Liver (tissue), 9 donors: ENCODE results near the gene SH3RF3. TPM values are rescaled to one million over a fixed set of nuclear protein-coding genes. Genes with fewer than 3 reads are reported as not detected.

ENCODE experiments used
- DNase-seq: peaks from one replicate; pipeline ENCODE4 v3.0.0-alpha.2; 2017; ENCODE audit warnings: low spot score
- H3K27ac ChIP-seq, 2 donors: one replicate each; pipeline ENCODE4 v1.7.0; 2013; ENCODE audit warnings: inconsistent platforms in 2 of 2, low read length in 2 of 2, control low read depth in 1 of 2, low read depth in 1 of 2, mild to moderate bottlenecking in 1 of 2
- H3K27me3 ChIP-seq, 4 donors: one replicate each; pipeline versions ENCODE4 v1.6.1 to v1.7.0; 2013; ENCODE audit warnings: low read length in 3 of 4, inconsistent platforms in 1 of 4, mild to moderate bottlenecking in 1 of 4, moderate library complexity in 1 of 4; ENCODE audit not compliant: control insufficient read depth in 4 of 4, insufficient read depth in 4 of 4
- H3K36me3 ChIP-seq, 4 donors: one replicate each; pipeline versions ENCODE4 v1.6.1 to v1.7.0; 2013; ENCODE audit warnings: low read length in 3 of 4, mild to moderate bottlenecking in 3 of 4, low read depth in 1 of 4, moderate library complexity in 1 of 4; ENCODE audit not compliant: control insufficient read depth in 4 of 4, insufficient read depth in 3 of 4
- H3K4me1 ChIP-seq, 4 donors: one replicate each; pipeline versions ENCODE4 v1.6.1 to v1.7.0; 2013; ENCODE audit warnings: low read length in 3 of 4, mild to moderate bottlenecking in 3 of 4, moderate library complexity in 1 of 4; ENCODE audit not compliant: control insufficient read depth in 4 of 4, insufficient read depth in 4 of 4
- H3K4me3 ChIP-seq, 3 donors: one replicate each; pipeline versions ENCODE4 v1.6.1 to v1.7.0; 2013; ENCODE audit warnings: low read length in 3 of 3, control low read depth in 1 of 3, low read depth in 1 of 3, mild to moderate bottlenecking in 1 of 3
- H3K9ac ChIP-seq, 2 donors: one replicate each; pipeline ENCODE4 v1.7.0; 2013; ENCODE audit warnings: low read length in 2 of 2, mild to moderate bottlenecking in 2 of 2, moderate library complexity in 2 of 2, control low read depth in 1 of 2, low read depth in 1 of 2
- H3K9me3 ChIP-seq, 4 donors: one replicate each; pipeline versions ENCODE4 v1.6.1 to v1.7.0; 2013; ENCODE audit warnings: low read length in 3 of 4; ENCODE audit not compliant: control insufficient read depth in 4 of 4
- CTCF ChIP-seq: fragments of 150-350 bp; IDR thresholded peaks from 2 replicates; pipeline ENCODE4 v1.5.1; 2017; ENCODE audit warnings: improper control_type of control experiment, low read depth, low read length; ENCODE audit not compliant: missing input control
- EGR1 ChIP-seq, 2 donors: IDR thresholded peaks; 2 replicates each; pipeline ENCODE4 v1.6.1; 2016 to 2018; ENCODE audit warnings: antibody characterized with exemption in 2 of 2, low read depth in 2 of 2
- FOXA1 ChIP-seq: IDR thresholded peaks from 2 replicates; pipeline ENCODE4 v1.6.1; 2016; ENCODE audit warnings: antibody characterized with exemption
- FOXA2 ChIP-seq: IDR thresholded peaks from 2 replicates; pipeline ENCODE4 v1.6.1; 2016; ENCODE audit warnings: antibody characterized with exemption
- GABPA ChIP-seq, 2 donors: IDR thresholded peaks in 1 of 2; conservative IDR thresholded peaks in 1 of 2; 2 replicates each; pipeline ENCODE4 v1.6.1; 2016; ENCODE audit warnings: antibody characterized with exemption in 2 of 2, mild to moderate bottlenecking in 1 of 2, moderate library complexity in 1 of 2
- HNF4A ChIP-seq, 2 donors: conservative IDR thresholded peaks; 2 replicates each; pipeline ENCODE4 v1.6.1; 2016; ENCODE audit warnings: antibody characterized with exemption in 2 of 2, mild to moderate bottlenecking in 2 of 2
- HNF4G ChIP-seq: IDR thresholded peaks from 2 replicates; pipeline ENCODE4 v1.6.1; 2016; ENCODE audit warnings: antibody characterized with exemption
- JUND ChIP-seq, 2 donors: IDR thresholded peaks; 2 replicates each; pipeline ENCODE4 v1.6.1; 2016; ENCODE audit warnings: antibody characterized with exemption in 2 of 2
- MAX ChIP-seq: IDR thresholded peaks from 2 replicates; pipeline ENCODE4 v1.6.1; 2016; ENCODE audit warnings: antibody characterized with exemption
- NR2F2 ChIP-seq: IDR thresholded peaks from 2 replicates; pipeline ENCODE4 v1.6.1; 2016; ENCODE audit warnings: antibody characterized with exemption
- RAD21 ChIP-seq, 2 donors: IDR thresholded peaks; 2 replicates each; pipeline ENCODE4 v1.6.1; 2016; ENCODE audit warnings: antibody characterized with exemption in 2 of 2, mild to moderate bottlenecking in 2 of 2
- RXRA ChIP-seq, 2 donors: IDR thresholded peaks; 2 replicates each; pipeline ENCODE4 v1.6.1; 2017 to 2018; ENCODE audit warnings: antibody characterized with exemption in 2 of 2, mild to moderate bottlenecking in 1 of 2
- SP1 ChIP-seq: IDR thresholded peaks from 2 replicates; pipeline ENCODE4 v1.6.1; 2018; ENCODE audit warnings: antibody characterized with exemption, mild to moderate bottlenecking
- TAF1 ChIP-seq: conservative IDR thresholded peaks from 2 replicates; pipeline ENCODE4 v1.6.1; 2016; ENCODE audit warnings: antibody characterized with exemption, mild to moderate bottlenecking
- YY1 ChIP-seq: IDR thresholded peaks from 2 replicates; pipeline ENCODE4 v1.6.1; 2016; ENCODE audit warnings: antibody characterized with exemption, mild to moderate bottlenecking
- ZBTB33 ChIP-seq: IDR thresholded peaks from 2 replicates; pipeline ENCODE4 v1.6.1; 2016; ENCODE audit warnings: antibody characterized with exemption
- WGBS: extraction: QIAGEN DNeasy Blood & Tissue Kit; methylation state at CpG from one replicate; pipeline ENCODE4 v1.1.7; 2013; 5-methylcytosine and 5-hydroxymethylcytosine counted together
- polyA plus RNA-seq, 2 donors: library from polyadenylated mRNA; stranded (reverse) in 1 of 2; unstranded in 1 of 2; fragments of 200-250 nt in 1 of 2; fragments of >200 nt in 1 of 2; fragmentation: Nextera tagmentation in 1 of 2; extraction: Ambion mirVana in 1 of 2; gene quantifications; one replicate each; pipeline versions ENCODE4 v1.2.1 to v1.2.3, GENCODE V29; 2013 to 2015
- total RNA-seq, 2 donors: library from RNA; depleted of rRNA; stranded (reverse); fragments of >200 nt; gene quantifications; one replicate each; pipeline ENCODE4 v1.2.3, GENCODE V29; 2014
- donor health status: healthy.
- donor health status: healthy.
- donor health status: healthy.
- donor health status: healthy.
- donor health status: healthy.

The SH3RF3 gene
- total and polyA plus RNA-seq, 4 donors = 0.11 to 1.0 (median 0.54) TPM

GRCh38 chr2:109318150-109318948, 189.3 kb downstream of the SH3RF3 start:
- TF ChIP-seq MAX = no peak
- no peak for TF ChIP-seq HNF4G
- TF ChIP-seq NR2F2 = peak; percentile 11
- no peak for TF ChIP-seq FOXA2
- TF ChIP-seq RAD21 (IDR thresholded peaks at IDR 0.05) = peak in 1 of 2 donors; percentile 13
- TF ChIP-seq HNF4A (conservative IDR thresholded peaks at IDR 0.05) = no peak
- no peak for TF ChIP-seq CTCF
- TF ChIP-seq JUND (IDR thresholded peaks at IDR 0.05) = no peak
- Histone ChIP-seq H3K9ac (no peak overlapping the region), H3K9me3 (no peaks in the 10 kb centered on the region), H3K36me3 (no peaks in the 10 kb centered on the region), H3K4me3 (no peak overlapping the region), H3K4me1 (peaks cover 0 to 6% (median 0%) of the 10 kb centered on the region in 4 donors), H3K27ac (peak overlapping the region in 1 of 2 donors; percentile 52), H3K27me3 (no peaks in the 10 kb centered on the region)
- WGBS = 70% methylated on average over 22 of the region's 22 CpGs
- DNase-seq = no peak

GRCh38 chr2:109318949-109319342, 189.9 kb downstream of the SH3RF3 start:
- H3K4me3 ChIP-seq = no peak overlapping the region
- no peak for DNase-seq
- H3K9me3 ChIP-seq = no peaks in the 10 kb centered on the region
- H3K36me3 ChIP-seq = no peaks in the 10 kb centered on the region
- H3K27ac ChIP-seq = peak overlapping the region in 1 of 2 donors; percentile 52
- 77% methylated on average over 4 of the region's 4 CpGs for WGBS
- no peak overlapping the region for H3K9ac ChIP-seq
- H3K27me3 ChIP-seq = no peaks in the 10 kb centered on the region
- no peak for TF ChIP-seq TAF1
- no peak for TF ChIP-seq SP1
- H3K4me1 ChIP-seq = peaks cover 0 to 6% (median 0%) of the 10 kb centered on the region in 4 donors

GRCh38 chr2:109320195-109320922, 191.4 kb downstream of the SH3RF3 start:
- WGBS = 78% methylated on average over 13 of the region's 13 CpGs
- TF ChIP-seq FOXA2 (no peak), FOXA1 (no peak), EGR1 (IDR thresholded peaks at IDR 0.05; ENCODE audit: low read depth in 2 of 2) (no peak), RXRA (IDR thresholded peaks at IDR 0.05) (no peak), YY1 (no peak), SP1 (no peak), NR2F2 (no peak), GABPA (IDR thresholded peaks at IDR 0.05 in 1 of 2, conservative IDR thresholded peaks at IDR 0.05 in 1 of 2) (no peak), ZBTB33 (no peak), CTCF (no peak), JUND (IDR thresholded peaks at IDR 0.05) (no peak)
- no peak for DNase-seq
- Histone ChIP-seq H3K27me3 (no peaks in the 10 kb centered on the region), H3K4me1 (peaks cover 0 to 6% (median 0%) of the 10 kb centered on the region in 4 donors), H3K36me3 (no peaks in the 10 kb centered on the region), H3K9me3 (no peaks in the 10 kb centered on the region), H3K4me3 (no peak overlapping the region), H3K27ac (no peak overlapping the region), H3K9ac (no peak overlapping the region)
